NCI-H1436 treated with DMSO at 0.1 percent for 48 hours (cell line): ENCODE results near the gene C13orf42.

Experiments
- DNase-seq: peaks from one replicate; lab custom pipeline; 2025; lab: John Stamatoyannopoulos, UW

Gene C13orf42

GRCh38 chr13:51033421-51034185 lies 77.5 kb downstream of the C13orf42 start:
- DNase-seq, result no peak

- DNase-seq, result no peak
These were observed 78.2 kb downstream of the C13orf42 start for GRCh38 chr13:51032831-51033230.
